ENCODE results near the gene DSTN. TPM values are rescaled to one million over a fixed set of nuclear protein-coding genes. Genes with fewer than 3 reads are reported as not detected.

DSTN gene
- total and polyA plus RNA-seq, 12 donors = 261 to 802 (median 546) TPM

- Histone ChIP-seq H3K4me1 (peaks cover 20 to 98% (median 88%) of the 10 kb centered on the region in 9 donors), H3K36me3 (peaks cover 0 to 48% (median 0%) of the 10 kb centered on the region in 9 donors), H3K27me3 (no peaks in the 10 kb centered on the region), H3K4me3 (no peak overlapping the region), H3K27ac (peak overlapping the region in 9 of 10 donors; percentile 23 to 82 (median 58)), H3K9me3 (no peaks in the 10 kb centered on the region)
- WGBS, 2 donors = 57 to 61% methylated on average over 5 of the region's 5 CpGs
- ATAC-seq (peak in 1 of 8 donors; percentile 11), DNase-seq (no peak)
- no peak for TF ChIP-seq CTCF (IDR thresholded peaks at IDR 0.05)
- intact Hi-C loops (cut with DNase I) = no loop called here
Observed at GRCh38 chr20:17646961-17647301, 77.1 kb downstream of the DSTN start.

GRCh38 chr20:17647391-17648314, 77.8 kb downstream of the DSTN start:
- H3K4me3 ChIP-seq = no peak overlapping the region
- no peak for DNase-seq
- peak overlapping the region in 9 of 10 donors; percentile 17 to 82 (median 58) for H3K27ac ChIP-seq

GRCh38 chr20:17648315-17648646, 78.4 kb downstream of the DSTN start:
- TF ChIP-seq CTCF (IDR thresholded peaks at IDR 0.05) = no peak
- 63 to 74% methylated on average over 10 of the region's 10 CpGs for WGBS, 2 donors
- no peaks in the 10 kb centered on the region for H3K27me3 ChIP-seq
- peak overlapping the region in 4 of 10 donors; percentile 17 to 82 (median 38) for H3K27ac ChIP-seq
- peaks cover 20 to 90% (median 85%) of the 10 kb centered on the region in 9 donors for H3K4me1 ChIP-seq
- ATAC-seq = peak in 3 of 8 donors; percentile 17 to 34 (median 32)
- peaks cover 0 to 43% (median 0%) of the 10 kb centered on the region in 9 donors for H3K36me3 ChIP-seq
- intact Hi-C loops (cut with DNase I) = no loop called here
- H3K9me3 ChIP-seq = no peaks in the 10 kb centered on the region
- peak in 1 of 2 donors; percentile 36 for DNase-seq
- H3K4me3 ChIP-seq = no peak overlapping the region

More at GRCh38 chr20:17647391-17648314, 77.8 kb downstream of the DSTN start:
- Histone ChIP-seq H3K36me3 (peaks cover 0 to 43% (median 0%) of the 10 kb centered on the region in 9 donors), H3K27me3 (no peaks in the 10 kb centered on the region), H3K4me1 (peaks cover 20 to 97% (median 86%) of the 10 kb centered on the region in 9 donors), H3K9me3 (no peaks in the 10 kb centered on the region)
- no peak for TF ChIP-seq CTCF (IDR thresholded peaks at IDR 0.05)
- intact Hi-C loops (cut with DNase I) = no loop called here
- ATAC-seq = no peak
- WGBS, 2 donors = 78 to 82% methylated on average over 20 of the region's 20 CpGs

GRCh38 chr20:17648791-17649730, 79.2 kb downstream of the DSTN start:
- peak overlapping the region in 3 of 10 donors; percentile 17 to 56 (median 20) for H3K27ac ChIP-seq
- ATAC-seq = peak in 3 of 8 donors; percentile 27 to 61 (median 43)

More at GRCh38 chr20:17648791-17649730, 79.2 kb downstream of the DSTN start:
- peaks cover 0 to 44% (median 0%) of the 10 kb centered on the region in 9 donors for H3K36me3 ChIP-seq
- WGBS, 2 donors = 61% methylated on average over 20 of the region's 20 CpGs
- H3K4me1 ChIP-seq = peaks cover 13 to 83% (median 78%) of the 10 kb centered on the region in 9 donors
- no peaks in the 10 kb centered on the region for H3K27me3 ChIP-seq
- TF ChIP-seq CTCF (IDR thresholded peaks at IDR 0.05) = peak; percentile 8 to 59 (median 42)
- peak in 1 of 2 donors; percentile 44 for DNase-seq
- intact Hi-C loops (cut with DNase I) = no loop called here
- H3K4me3 ChIP-seq = no peak overlapping the region
- H3K9me3 ChIP-seq = no peaks in the 10 kb centered on the region
